B cell (primary cell): ENCODE data around the gene TTC6.

Source experiments
- CTCF ChIP-seq: fragments of 200-600 bp; IDR thresholded peaks from one replicate; pipeline ENCODE4 v1.8.0; 2022; ENCODE audit warnings: antibody characterized with exemption, mild to moderate bottlenecking
- EZH2 ChIP-seq: IDR thresholded peaks from 2 replicates; pipeline ENCODE4 v1.6.1; 2012; ENCODE audit warnings: borderline replicate concordance, low read depth, mild to moderate bottlenecking, moderate library complexity, low read length; ENCODE audit not compliant: insufficient read depth, poor library complexity, severe bottlenecking

- TF ChIP-seq CTCF (no peak), EZH2 (no peak)
Measured at GRCh38 chr14:37622231-37622923, 26.9 kb downstream of the TTC6 start.
